Right hindlimb (tissue), 1 donor: ENCODE measurements around the gene DEGS1.

Experiments
- DNase-seq: peaks from one replicate; pipeline ENCODE4 v3.0.0-alpha.2; 2018

Gene DEGS1

GRCh38 chr1:224217655-224218623 lies 34.9 kb downstream of the DEGS1 start:
- no peak for DNase-seq

GRCh38 chr1:224219011-224219611 lies 36.1 kb downstream of the DEGS1 start:
- no peak for DNase-seq

GRCh38 chr1:224219612-224220059 lies 36.6 kb downstream of the DEGS1 start:
- DNase-seq, result no peak

- DNase-seq, result no peak
These were observed 41.0 kb downstream of the DEGS1 start for GRCh38 chr1:224223819-224224714.

- DNase-seq, result no peak
These were observed 43.9 kb downstream of the DEGS1 start for GRCh38 chr1:224226849-224227502.

GRCh38 chr1:224234017-224234416 lies 51.0 kb downstream of the DEGS1 start:
- no peak for DNase-seq

- DNase-seq, result no peak
These were observed 52.9 kb downstream of the DEGS1 start for GRCh38 chr1:224235813-224236493.

- DNase-seq, result no peak
These were observed 54.3 kb downstream of the DEGS1 start for GRCh38 chr1:224237119-224237881.

- DNase-seq, result no peak
These were observed 55.2 kb downstream of the DEGS1 start for GRCh38 chr1:224238212-224238611.

- DNase-seq, result no peak
These were observed 55.7 kb downstream of the DEGS1 start for GRCh38 chr1:224238756-224239155.
